NCI-H1105 (cell line): Measurements from ENCODE around the gene LCNL1.

Experiments used
- DNase-seq: peaks from one replicate; lab custom pipeline; 2025; lab: John Stamatoyannopoulos, UW

Gene LCNL1

GRCh38 chr9:136975644-136976043 lies 7.1 kb upstream of the LCNL1 start:
- no peak for DNase-seq

GRCh38 chr9:136977223-136977622 lies 5.6 kb upstream of the LCNL1 start, which contains the start of gene PTGDS:
Gene PTGDS, plus strand, starts transcription at chr9:136977504. Its CDS starts 75 bp downstream, at chr9:136977579.
- DNase-seq = no peak

GRCh38 chr9:136977649-136978072 lies 5.1 kb upstream of the LCNL1 start:
- no peak for DNase-seq

- DNase-seq = no peak
Measured at GRCh38 chr9:136978073-136978864, 4.5 kb upstream of the LCNL1 start.

GRCh38 chr9:136978865-136979544 lies 3.8 kb upstream of the LCNL1 start:
- no peak for DNase-seq

- DNase-seq = no peak
Measured at GRCh38 chr9:136979769-136980587, 2.8 kb upstream of the LCNL1 start.

- DNase-seq = no peak
Measured at GRCh38 chr9:136980669-136981478, 1.9 kb upstream of the LCNL1 start.

- no peak for DNase-seq
Measured at GRCh38 chr9:136981588-136982231, 1.1 kb upstream of the LCNL1 start.

- DNase-seq = no peak
Measured at GRCh38 chr9:136983167-136983566, 374 bp downstream of the LCNL1 start.

- DNase-seq = no peak
Measured at GRCh38 chr9:136983656-136984314, 992 bp downstream of the LCNL1 start.

GRCh38 chr9:136984464-136985026 lies 1.8 kb downstream of the LCNL1 start:
- DNase-seq = no peak

GRCh38 chr9:136985027-136985602 lies 2.3 kb downstream of the LCNL1 start:
- no peak for DNase-seq

- DNase-seq = no peak
Measured at GRCh38 chr9:136985853-136986252, 3.1 kb downstream of the LCNL1 start.

- DNase-seq = no peak
Measured at GRCh38 chr9:136988872-136989271, 6.1 kb downstream of the LCNL1 start.

- DNase-seq = no peak
Measured at GRCh38 chr9:136990242-136990911, 7.6 kb downstream of the LCNL1 start.

- peak; percentile 72 for DNase-seq
Measured at GRCh38 chr9:136991993-136992818, 9.4 kb downstream of the LCNL1 start, which contains the start of gene PAXX. Gene PAXX, plus strand, starts transcription at chr9:136992422. Its CDS starts 22 bp downstream, at chr9:136992444.

- DNase-seq = no peak
Measured at GRCh38 chr9:136992819-136993369, 10.1 kb downstream of the LCNL1 start.
